Measurements from ENCODE around the gene ZNF304. TPM values are rescaled to one million over a fixed set of nuclear protein-coding genes. Genes with fewer than 3 reads are reported as not detected.

The ZNF304 gene
- total RNA-seq, 2 donors from 2014 or later = 6.6 to 8.2 TPM

DNA sequence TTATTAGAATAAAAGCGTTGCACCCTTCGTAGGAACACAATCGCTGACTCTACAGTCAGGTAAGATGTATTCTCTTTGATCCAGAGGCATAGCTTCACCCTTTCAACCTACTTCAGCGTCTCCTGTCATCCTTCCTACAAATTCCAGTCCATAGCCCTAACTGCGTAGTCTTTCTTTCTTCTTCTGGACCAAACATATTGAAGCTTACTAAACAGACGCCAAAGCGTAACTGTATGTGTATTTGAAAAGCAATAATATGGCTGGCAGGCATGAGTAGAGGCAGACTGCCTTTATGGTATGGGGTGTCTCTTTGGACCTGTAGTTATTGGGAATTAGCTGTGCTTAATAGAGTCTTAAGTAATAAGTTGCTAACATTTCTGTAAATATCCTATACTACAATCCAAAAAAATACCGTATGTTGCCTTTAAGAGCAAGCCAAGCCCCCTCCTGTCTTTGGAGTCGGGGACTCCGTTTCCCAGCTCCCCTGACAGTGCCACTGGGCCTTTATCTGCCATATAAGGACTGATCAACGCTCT lies 38.2 kb downstream of the ZNF304 start:
- H3K4me1 ChIP-seq = peaks cover 0 to 18% of the 10 kb centered on the region in 2 donors
- H3K9me3 ChIP-seq = no peaks in the 10 kb centered on the region
- TF ChIP-seq, protein P1, sequence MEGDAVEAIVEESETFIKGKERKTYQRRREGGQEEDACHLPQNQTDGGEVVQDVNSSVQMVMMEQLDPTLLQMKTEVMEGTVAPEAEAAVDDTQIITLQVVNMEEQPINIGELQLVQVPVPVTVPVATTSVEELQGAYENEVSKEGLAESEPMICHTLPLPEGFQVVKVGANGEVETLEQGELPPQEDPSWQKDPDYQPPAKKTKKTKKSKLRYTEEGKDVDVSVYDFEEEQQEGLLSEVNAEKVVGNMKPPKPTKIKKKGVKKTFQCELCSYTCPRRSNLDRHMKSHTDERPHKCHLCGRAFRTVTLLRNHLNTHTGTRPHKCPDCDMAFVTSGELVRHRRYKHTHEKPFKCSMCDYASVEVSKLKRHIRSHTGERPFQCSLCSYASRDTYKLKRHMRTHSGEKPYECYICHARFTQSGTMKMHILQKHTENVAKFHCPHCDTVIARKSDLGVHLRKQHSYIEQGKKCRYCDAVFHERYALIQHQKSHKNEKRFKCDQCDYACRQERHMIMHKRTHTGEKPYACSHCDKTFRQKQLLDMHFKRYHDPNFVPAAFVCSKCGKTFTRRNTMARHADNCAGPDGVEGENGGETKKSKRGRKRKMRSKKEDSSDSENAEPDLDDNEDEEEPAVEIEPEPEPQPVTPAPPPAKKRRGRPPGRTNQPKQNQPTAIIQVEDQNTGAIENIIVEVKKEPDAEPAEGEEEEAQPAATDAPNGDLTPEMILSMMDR (IDR thresholded peaks at IDR 0.05) = no peak
- H3K27me3 ChIP-seq = no peaks in the 10 kb centered on the region
- H3K36me3 ChIP-seq = peaks cover 6% of the 10 kb centered on the region
- peak overlapping the region; percentile 27 to 92 for H3K4me3 ChIP-seq
- H3K27ac ChIP-seq = peak overlapping the region; percentile 92 to 96
- no peak for DNase-seq (ENCODE audit: low spot score)

DNA sequence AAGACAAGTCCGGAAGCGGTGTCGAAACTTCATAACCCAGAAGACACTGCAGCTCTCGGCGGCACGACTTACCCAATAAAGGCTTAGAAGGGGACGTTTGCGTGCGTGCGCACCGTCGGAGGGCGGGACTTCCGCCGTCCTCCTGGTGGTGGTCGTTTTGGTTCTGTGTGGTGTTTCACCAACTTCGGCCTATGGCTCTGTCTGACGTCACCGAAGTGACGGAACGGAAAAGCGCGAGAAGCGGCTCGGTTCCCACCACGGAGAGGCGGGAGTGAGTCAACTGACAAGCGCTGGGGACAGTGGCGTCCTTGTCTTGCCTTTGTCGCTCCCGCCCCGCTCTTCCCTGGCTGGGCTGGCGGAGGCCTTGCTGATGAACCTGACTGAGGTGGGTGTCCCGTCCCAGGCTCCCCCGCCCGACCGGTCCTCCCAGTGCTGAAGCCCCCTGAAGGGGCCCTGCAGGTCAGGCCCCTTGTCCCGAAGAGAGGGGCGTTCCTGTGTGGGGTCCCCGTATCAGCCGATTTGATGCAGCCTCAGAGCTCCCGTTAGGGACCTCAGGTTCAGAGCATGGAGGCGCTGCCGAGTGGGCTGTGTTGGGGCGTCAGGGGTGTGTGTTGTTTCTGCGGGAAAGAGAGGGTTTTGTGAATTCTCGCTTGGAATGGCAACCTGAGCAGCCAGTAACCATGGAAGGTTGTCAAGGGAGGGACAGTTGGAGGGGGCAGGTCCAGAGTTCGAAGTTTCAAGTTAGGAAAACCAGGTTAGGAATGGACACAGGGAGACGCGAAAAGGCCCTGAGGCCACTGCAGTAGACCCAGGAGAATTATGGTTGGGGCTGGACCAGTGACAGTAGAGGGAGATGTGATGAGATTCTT lies 38.9 kb downstream of the ZNF304 start, which contains the start of gene ZNF548:
TSS of gene ZNF548 (plus strand) at position 125 of the 869 bp plus-strand sequence. CDS start at position 371, 246 bp downstream.
- TF ChIP-seq, protein P1 (IDR thresholded peaks at IDR 0.05) = peak in 1 of 2 donors; percentile 29
- peaks cover 12% of the 10 kb centered on the region for H3K36me3 ChIP-seq
- peak; percentile 99 for DNase-seq (ENCODE audit: low spot score)
- H3K4me3 ChIP-seq = peak within 1 kb of the TSS; percentile 82 to 92
- H3K9me3 ChIP-seq = no peaks in the 10 kb centered on the region
- peaks cover 0 to 18% of the 10 kb centered on the region in 2 donors for H3K4me1 ChIP-seq
- peak within 1 kb of the TSS; percentile 92 to 96 for H3K27ac ChIP-seq
- H3K27me3 ChIP-seq = no peaks in the 10 kb centered on the region

DNA sequence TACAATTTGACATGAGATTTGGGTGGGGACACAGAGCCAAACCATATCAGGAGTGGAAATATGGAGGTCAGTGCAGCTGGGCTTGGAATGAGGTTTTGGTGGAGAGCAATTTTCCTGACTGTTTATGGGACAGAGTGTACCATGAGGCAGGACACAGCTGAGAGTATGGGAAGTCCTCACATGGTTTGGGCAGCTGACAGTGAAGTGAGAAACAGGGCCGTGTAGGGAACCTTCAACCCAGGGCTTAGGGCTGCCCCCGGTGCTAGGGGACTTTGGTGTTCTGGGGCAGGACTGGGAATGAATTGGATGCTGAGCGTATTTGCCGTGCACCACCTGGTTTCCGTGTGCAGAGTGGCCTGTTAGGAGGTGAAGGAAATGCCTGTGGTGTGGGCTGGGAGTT lies 44.6 kb downstream of the ZNF304 start:
- DNase-seq (ENCODE audit: low spot score) = no peak
- H3K27me3 ChIP-seq = no peaks in the 10 kb centered on the region
- peaks cover 46% of the 10 kb centered on the region for H3K36me3 ChIP-seq
- H3K4me3 ChIP-seq = no peak overlapping the region
- peaks cover 0 to 6% of the 10 kb centered on the region in 2 donors for H3K4me1 ChIP-seq
- no peak overlapping the region for H3K27ac ChIP-seq
- TF ChIP-seq, protein P1 (IDR thresholded peaks at IDR 0.05) = no peak
- H3K9me3 ChIP-seq = peaks cover 0 to 29% of the 10 kb centered on the region in 2 donors

DNA sequence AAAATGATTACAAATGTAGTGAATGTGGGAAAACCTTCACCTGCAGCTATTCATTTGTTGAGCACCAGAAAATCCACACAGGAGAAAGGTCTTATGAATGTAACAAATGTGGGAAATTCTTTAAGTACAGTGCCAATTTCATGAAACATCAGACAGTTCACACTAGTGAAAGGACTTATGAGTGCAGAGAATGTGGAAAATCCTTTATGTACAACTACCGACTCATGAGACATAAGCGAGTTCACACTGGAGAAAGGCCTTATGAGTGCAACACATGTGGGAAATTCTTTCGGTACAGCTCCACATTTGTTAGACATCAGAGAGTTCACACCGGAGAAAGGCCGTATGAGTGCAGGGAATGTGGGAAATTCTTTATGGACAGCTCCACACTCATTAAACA lies 47.8 kb downstream of the ZNF304 start:
- no peaks in the 10 kb centered on the region for H3K4me1 ChIP-seq
- no peaks in the 10 kb centered on the region for H3K27me3 ChIP-seq
- no peak overlapping the region for H3K4me3 ChIP-seq
- H3K9me3 ChIP-seq = peaks cover 0 to 29% of the 10 kb centered on the region in 2 donors
- no peak overlapping the region for H3K27ac ChIP-seq
- peaks cover 44% of the 10 kb centered on the region for H3K36me3 ChIP-seq
- no peak for DNase-seq (ENCODE audit: low spot score)
- TF ChIP-seq, protein P1 (IDR thresholded peaks at IDR 0.05) = no peak

DNA sequence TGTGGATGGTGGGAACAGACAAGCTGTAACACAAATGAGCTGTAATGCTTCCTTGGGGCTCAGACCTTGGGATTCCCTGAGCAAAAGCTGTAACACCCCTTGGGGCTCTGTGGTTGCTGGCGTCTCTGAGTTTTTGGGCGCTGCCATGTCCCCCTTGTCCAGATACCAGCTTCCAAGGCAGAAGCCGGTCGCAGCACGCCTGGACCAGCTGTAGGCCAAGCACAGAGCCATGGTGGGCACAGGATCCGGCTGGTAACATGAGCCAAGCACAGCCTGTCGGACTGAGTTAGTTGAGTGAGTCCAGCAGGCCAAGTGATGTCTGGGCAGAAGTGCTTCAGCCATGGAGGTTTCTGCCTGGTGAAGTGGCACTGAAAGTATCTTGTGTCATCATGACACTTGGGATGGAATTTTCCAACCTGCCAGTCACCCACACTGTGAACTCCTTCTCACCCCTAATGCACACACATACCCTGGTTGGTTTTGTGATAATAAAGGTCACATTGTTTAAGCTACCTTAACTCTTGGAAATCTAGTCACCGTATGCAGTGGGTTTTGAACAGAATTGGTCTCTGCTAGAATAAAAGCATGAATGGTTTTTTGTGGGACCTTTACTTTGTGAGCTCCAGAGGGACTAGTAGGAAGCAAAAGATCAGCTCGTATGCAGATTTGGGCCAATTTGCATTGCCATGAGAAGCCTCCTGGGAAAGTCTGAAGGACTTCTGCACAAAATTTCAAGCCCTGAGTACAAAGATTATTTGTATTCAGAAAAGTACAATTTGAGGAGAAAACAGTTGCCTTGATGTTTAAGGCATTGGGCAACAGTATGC lies 52.9 kb downstream of the ZNF304 start:
- no peak overlapping the region for H3K4me3 ChIP-seq
- no peak for DNase-seq (ENCODE audit: low spot score)
- peaks cover 0 to 10% of the 10 kb centered on the region in 2 donors for H3K9me3 ChIP-seq
- peaks cover 13% of the 10 kb centered on the region for H3K36me3 ChIP-seq
- H3K4me1 ChIP-seq = no peaks in the 10 kb centered on the region
- no peak overlapping the region for H3K27ac ChIP-seq
- H3K27me3 ChIP-seq = no peaks in the 10 kb centered on the region
- TF ChIP-seq, protein P1 (IDR thresholded peaks at IDR 0.05) = no peak
